Measurements from ENCODE around the gene SMARCB1.

- TF ChIP-seq CTCF (IDR thresholded peaks at IDR 0.05) = no peak
- TF ChIP-seq ZFX (IDR thresholded peaks at IDR 0.05; ENCODE audit: borderline replicate concordance) = no peak
Observed at GRCh38 chr22:23877566-23877965, 90.8 kb downstream of the SMARCB1 start.
